Suppressor macrophage (primary cell): Measurements from ENCODE around the gene EML4.
A peak's percentile ranks its signal among the peaks of the same experiment; 100 is the strongest.
"Not testable (repeated sequence)": the region's sequence is repeated elsewhere in the genome, so short reads cannot be mapped to it uniquely, and the experiment has no call there.

Experiments used
- DNase-seq, 4 experiments: peaks; one replicate each; pipeline ENCODE4 v3.0.0-alpha.2; 2020 to 2022

The EML4 gene

GRCh38 chr2:42310007-42310515 is 140.9 kb downstream of the EML4 start:
- peak in 2 of 4 experiments; percentile 4 to 9 for DNase-seq

DNA sequence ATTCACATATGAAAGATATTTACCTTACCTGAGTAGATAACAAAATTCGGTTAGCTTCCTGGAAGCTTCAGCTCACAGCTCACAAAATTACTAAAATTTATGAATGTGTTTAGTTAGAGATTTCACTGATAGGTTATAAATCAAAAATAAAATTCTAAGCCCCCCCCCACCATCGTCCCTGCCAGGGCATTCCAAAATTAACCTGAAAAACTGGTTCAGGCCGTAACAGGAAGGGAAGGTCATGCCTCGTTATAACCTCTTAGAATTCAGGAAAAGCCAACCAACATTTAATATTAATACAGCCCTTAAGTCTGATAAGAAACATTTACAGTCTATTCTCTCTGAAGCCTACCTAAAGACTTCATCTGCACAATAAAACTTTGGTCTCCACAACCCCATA is 143.0 kb downstream of the EML4 start:
- no peak for DNase-seq

DNA sequence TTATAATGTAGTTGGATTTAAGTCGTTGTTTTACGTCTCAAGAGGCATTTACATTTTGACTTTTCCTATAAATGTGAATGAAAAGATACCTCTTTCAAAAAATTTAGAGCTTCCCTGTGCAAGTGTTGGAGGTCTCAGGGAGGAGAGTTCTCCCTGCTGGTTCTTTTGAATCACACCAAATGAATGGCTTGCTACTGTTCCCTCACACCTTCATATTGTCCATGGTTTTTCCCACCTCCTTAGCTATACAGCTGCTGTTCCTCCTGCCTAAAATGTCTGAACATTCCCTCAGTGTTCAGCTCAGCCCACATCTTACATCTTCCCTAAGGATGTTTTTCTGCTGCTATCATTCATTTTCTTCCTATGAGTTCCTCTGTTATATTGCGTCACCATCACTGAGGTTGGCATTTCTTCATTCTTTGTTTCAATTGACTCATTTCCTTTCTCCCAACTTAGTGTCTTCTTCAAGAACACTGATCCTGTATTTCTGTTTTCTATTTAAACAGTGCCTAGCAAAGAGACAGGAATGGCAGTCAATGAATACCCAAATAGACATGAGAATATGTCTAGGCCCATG is 145.8 kb downstream of the EML4 start:
- peak; percentile 18 to 74 (median 59) for DNase-seq

DNA sequence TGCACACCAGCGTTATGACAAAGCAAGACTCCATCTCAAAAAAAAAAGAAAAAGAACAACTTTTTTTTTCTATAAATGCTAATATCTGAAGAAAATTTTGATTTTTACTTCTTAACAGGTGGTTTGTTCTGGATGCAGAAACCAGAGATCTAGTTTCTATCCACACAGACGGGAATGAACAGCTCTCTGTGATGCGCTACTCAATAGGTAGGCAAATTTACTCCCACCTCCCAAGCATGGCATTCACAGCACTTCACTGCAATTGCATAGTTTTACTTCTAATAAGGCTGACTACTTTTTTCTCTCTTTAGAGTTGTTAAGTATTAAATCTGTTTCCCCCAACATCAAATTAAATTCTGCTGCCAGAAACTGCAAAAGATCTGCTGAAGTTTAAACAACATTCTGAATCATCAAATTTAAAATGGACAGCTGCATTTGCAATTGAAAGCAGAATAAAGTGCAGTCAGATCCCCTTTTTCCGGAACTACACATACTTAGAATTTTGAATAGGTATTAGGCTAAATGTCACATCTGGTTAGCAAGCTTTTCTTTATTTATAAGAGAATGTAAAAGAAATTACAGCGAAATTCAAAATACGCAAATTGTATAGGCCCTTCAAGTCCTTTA is 146.8 kb downstream of the EML4 start:
- no peak for DNase-seq

GRCh38 chr2:42316910-42317309 is 147.8 kb downstream of the EML4 start:
- DNase-seq: no peak

DNA sequence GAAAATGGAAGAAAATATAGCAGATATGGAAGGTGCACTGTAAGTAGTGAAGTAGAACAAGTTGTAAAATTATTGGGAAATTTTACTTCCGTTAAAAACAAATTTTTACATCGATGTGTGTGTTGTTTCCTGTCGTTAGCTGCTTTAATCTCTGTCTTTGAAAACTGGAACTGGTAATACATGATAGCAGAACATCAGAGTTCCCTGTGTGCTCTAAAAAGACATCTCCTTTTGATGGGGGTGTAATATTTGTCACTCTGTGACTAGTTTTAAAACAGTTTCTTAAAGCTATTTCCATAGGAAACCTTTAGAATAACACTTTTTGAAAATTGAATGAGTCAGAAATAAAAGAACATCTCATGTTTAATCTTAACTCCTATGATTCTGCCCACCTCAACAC is 148.3 kb downstream of the EML4 start:
- DNase-seq: no peak

GRCh38 chr2:42317945-42318344 is 148.8 kb downstream of the EML4 start:
- no peak for DNase-seq

- no peak for DNase-seq
Measured at GRCh38 chr2:42319265-42319664, 150.1 kb downstream of the EML4 start.

DNA sequence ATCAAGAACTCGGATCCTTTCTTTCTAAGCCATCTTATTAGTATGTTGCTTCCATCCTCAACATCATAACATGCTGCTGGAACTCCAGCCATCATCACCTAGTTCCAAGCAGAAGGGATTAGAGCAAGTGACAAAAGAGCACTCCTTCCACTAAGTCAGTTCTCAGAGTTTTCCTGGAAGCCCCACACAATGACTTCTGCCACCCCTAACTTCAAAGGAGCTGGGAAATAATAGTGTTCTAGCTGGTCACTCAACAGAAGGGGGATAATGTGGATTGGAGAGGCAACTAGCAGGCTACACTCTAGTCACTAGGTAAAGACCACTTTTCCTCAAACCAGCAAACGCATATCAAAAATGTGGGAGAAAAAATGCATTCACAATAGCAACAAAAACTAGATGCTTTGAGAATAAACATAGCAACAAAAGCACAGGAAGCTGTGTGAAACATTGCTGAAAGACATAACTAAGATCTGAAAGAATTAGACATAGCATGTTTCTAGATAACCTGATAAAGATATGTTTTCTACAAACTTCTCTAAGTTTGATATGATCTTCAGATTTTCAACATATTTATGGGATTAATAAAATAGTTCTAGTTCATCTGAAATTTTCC is 152.4 kb downstream of the EML4 start:
- DNase-seq: no peak

- DNase-seq: no peak
Measured at GRCh38 chr2:42324244-42324643, 155.1 kb downstream of the EML4 start.

GRCh38 chr2:42324949-42325348 is 155.8 kb downstream of the EML4 start:
- DNase-seq: no peak

GRCh38 chr2:42325609-42326008 is 156.5 kb downstream of the EML4 start:
- DNase-seq: no peak

GRCh38 chr2:42327125-42327524 is 158.0 kb downstream of the EML4 start:
- no peak for DNase-seq

DNA sequence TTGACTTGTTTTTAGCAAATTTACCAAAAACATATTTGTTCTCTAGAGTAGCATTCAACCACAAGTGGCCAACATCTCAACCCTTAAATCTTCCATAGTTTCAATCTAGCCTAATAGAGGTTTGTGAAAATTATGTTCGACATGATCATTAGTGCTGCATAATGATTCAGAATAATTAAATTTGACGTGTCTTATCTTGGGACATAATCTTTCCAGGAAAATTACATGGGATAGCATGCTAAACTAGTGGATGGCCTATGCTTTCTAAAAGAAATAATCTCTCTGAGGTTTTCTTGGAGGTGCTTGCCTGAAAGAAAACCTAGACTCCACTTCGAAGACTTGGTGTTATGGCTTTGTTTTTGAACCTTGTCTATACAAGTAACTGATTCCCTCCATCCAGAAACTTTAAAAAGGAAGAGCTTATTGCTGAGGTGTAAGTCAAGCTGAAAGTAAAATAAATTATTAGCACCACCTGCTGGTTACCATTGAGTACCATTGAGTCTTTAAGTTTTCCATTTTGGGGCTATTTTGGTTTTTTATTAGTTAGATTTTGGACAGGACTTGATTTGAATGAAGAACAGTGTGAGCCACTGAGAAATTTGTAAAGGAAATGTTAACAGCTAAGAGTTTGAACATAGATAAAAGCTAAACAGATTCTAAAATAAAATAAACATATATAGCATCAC is 159.1 kb downstream of the EML4 start:
- DNase-seq: peak in 2 of 4 experiments; percentile 40 to 42

- DNase-seq: no peak
Measured at GRCh38 chr2:42328923-42329322, 159.8 kb downstream of the EML4 start.

GRCh38 chr2:42329736-42330135 is 160.6 kb downstream of the EML4 start:
- no peak for DNase-seq

- no peak for DNase-seq
Measured at GRCh38 chr2:42331569-42332284, 162.6 kb downstream of the EML4 start.

- DNase-seq: no peak
Measured at GRCh38 chr2:42332575-42332974, 163.4 kb downstream of the EML4 start.

- DNase-seq: no peak
Measured at GRCh38 chr2:42333579-42333978, 164.4 kb downstream of the EML4 start.

DNA sequence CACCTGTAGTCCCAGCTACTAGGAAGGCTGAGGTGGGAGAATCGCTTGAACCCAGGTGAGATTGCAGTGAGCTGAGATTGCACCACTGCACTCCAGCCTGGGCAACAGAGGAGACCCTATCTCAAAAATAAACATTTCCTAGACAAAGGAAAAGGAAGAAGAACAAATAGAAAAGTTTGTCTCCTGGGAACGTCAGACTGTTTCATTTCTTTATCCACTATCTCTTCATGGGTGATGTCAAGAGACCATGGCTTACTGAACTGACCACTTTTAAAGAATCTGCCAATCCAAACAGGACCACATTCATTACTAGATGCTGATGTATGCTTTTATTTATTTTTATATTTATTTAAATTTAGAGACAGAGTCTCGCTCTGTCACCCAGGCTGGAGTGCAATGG is 165.1 kb downstream of the EML4 start:
- no peak for DNase-seq

GRCh38 chr2:42334865-42335264 is 165.7 kb downstream of the EML4 start:
- DNase-seq: not testable (repeated sequence)

DNA sequence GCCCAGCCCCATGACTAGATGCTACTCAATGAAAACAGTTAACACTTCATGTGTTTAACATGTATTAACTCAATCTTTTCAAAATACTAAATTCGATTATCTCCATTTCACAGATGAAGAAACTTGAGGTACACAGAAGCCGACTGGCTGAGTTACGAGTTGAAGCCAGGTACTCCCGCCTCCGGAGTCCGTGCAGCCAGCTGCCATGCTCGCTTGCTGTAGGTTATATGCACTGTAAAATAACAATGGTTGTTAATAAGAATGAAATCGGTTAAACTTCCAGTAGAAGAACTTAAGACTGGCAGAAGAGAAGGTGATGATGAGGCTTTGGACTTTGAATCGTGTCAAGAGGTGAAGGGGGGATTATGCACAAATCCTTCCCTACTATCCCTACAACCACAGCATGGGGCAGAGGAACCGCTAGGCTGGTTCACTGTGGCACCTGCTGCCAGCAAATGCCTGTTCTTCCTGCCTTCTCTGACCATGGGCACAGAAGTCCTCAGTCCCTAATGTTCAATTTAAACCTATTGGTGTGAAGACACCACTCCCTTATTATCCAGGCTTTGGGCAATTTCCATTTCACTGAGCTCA is 166.5 kb downstream of the EML4 start:
- DNase-seq: no peak
